CD4-positive, alpha-beta T cell treated with Interleukin-2 at 100 ng/mL for 4 hours (primary cell): ENCODE results near the gene TTLL11.

Experiments
- DNase-seq: peaks from one replicate; pipeline ENCODE4 v3.0.0-alpha.2; 2020; ENCODE audit warnings: low spot score

The TTLL11 gene, protein sequence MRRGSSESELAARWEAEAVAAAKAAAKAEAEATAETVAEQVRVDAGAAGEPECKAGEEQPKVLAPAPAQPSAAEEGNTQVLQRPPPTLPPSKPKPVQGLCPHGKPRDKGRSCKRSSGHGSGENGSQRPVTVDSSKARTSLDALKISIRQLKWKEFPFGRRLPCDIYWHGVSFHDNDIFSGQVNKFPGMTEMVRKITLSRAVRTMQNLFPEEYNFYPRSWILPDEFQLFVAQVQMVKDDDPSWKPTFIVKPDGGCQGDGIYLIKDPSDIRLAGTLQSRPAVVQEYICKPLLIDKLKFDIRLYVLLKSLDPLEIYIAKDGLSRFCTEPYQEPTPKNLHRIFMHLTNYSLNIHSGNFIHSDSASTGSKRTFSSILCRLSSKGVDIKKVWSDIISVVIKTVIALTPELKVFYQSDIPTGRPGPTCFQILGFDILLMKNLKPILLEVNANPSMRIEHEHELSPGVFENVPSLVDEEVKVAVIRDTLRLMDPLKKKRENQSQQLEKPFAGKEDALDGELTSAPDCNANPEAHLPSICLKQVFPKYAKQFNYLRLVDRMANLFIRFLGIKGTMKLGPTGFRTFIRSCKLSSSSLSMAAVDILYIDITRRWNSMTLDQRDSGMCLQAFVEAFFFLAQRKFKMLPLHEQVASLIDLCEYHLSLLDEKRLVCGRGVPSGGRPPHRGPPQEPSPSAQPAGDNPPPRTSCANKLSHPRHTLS

GRCh38 chr9:122092611-122093506 is at the start of gene TTLL11:
Gene TTLL11 (minus strand): TSS chr9:122093308. CDS start chr9:122093148, 160 bp downstream.
- peak; percentile 96 for DNase-seq

DNA sequence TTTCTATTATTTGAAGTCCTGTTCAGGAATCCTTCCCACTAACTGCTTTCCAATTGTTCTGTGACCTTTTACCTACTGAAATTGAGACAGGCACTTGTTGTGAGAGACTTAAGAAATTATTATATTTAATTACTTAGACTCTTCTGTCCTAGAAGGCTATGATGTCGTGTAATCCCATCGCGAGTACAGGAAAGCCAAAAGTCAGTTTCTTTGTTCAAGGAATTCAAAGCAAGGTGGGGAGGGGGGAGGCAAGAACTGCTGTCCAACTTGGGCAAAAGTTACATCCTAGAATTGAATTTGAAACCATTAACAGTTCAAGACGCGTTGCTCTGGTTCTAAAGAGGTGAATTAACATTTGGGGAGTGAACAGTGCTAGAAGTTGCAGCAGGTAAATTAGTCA is 48.6 kb upstream of the TTLL11 start:
- no peak for DNase-seq

- DNase-seq: no peak
These were observed 47.5 kb upstream of the TTLL11 start for GRCh38 chr9:122140368-122141193.

DNA sequence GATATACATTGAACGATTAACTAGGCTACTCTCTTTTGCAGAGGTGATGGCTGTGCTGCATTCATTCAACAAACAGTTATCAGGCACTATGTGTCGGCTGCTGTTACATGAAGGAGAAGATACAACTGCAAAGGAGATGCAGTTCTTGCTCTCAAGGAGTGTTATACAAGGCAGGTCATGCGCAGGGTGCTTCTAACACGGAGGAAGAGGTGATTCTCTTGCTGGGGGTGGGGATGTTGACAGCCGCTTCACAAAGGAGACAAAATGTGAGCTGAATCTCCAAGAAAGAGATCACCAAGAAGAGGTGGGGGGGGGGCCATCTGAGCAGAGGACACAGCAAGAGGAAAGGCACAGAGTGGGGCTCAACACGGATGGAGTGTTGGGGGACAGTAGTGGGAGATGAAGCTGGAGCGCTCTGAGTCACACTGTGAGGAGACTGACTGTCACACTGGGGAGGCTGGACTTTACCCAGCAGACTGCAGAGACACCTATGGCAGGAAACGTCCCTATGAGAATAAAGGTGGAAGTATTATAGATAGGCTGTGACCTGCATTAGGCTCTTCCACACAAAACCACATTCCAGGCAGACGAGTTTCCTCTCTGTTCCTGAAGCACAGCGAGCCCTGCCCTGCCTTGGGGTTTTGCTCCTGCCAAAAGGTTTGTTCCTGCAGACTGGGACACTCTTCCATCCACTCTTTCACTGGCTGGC is 45.6 kb upstream of the TTLL11 start:
- no peak for DNase-seq

DNA sequence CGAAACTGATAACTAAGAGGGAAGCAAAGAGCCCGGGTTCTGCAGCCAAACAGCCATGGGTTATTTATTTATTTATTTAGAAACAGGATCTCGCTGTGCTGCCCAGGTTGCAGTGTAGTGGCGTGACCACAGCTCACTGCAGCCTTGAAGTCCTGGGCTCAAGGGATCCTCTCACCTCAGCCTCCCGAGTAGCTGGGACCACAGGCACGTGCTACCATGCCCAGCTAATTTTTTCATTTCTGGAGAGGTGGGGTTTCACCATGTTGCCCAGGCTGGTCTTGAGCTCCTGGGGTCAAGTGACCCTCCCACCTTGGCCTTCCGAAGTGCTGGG is 42.4 kb upstream of the TTLL11 start:
- no peak for DNase-seq

- no peak for DNase-seq
These were observed 41.9 kb upstream of the TTLL11 start for GRCh38 chr9:122134822-122135528.

- DNase-seq: no peak
These were observed 41.0 kb upstream of the TTLL11 start for GRCh38 chr9:122133984-122134535.

DNA sequence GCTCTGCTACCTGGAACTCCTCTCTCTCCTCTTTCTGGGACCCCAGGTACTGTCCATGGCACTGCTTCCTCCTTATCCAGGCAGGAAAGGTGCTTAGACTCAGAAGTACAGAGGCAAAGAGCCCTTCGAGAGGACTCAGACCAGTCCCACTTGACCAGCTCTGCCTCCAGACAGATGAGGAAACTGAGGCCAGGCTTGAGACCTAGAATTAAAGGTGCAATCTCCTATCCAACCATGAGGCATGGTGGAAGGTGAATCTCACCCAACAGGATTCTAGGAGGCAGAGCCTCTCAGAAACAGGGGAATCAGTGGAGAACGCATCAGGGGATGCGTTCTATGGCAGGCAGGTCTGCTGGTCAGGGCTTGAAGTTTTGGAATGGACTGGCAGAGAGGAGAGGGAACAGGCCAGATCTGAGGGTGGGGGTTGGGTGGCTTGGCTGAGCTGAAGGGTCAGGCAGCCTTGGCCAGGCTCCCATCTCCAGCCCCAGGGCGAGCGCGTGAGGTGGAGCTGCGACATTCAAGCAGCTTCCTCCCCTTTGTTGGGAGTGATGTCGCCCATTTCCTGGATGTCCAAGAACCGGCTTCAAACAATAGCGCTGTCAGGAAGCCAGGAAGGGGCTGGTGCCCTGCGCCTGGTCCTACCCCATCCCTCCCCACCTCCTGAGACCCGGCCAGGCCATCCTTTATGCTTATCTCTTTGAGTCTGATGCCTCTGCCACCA is 40.3 kb upstream of the TTLL11 start:
- no peak for DNase-seq

GRCh38 chr9:122132539-122132938 is 39.4 kb upstream of the TTLL11 start:
- DNase-seq: no peak

DNA sequence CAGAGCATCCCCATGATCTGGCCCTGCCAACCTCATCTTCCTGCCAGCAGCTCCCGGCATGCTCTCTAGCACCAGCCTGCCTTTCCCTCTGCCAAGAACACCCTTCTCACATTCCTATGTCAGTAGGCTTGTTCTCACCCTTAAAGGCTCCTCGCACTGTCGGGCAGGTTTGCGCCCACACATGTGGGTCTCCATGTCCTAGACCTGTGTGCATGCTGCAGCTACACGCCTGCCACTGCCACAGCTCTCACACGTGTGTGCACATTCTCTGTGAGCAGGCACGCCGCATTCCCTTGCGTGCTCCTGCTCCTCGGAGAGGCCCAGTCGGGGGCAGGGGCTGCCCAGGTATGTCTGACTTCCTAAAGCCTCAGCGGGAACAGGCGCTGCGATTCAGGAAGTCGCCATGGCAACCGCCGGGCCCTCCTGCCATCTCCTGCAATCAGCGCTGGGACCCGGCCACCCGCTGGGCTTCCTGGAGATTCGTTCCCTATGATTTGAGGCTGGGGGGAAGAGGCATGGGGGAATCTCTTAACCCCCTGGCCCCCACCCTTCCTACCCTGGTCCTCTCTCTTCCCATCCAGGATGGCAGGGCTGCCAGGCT is 38.4 kb upstream of the TTLL11 start:
- no peak for DNase-seq

GRCh38 chr9:122130837-122131236 is 37.7 kb upstream of the TTLL11 start:
- DNase-seq: no peak

GRCh38 chr9:122129969-122130368 is 36.9 kb upstream of the TTLL11 start:
- no peak for DNase-seq

DNA sequence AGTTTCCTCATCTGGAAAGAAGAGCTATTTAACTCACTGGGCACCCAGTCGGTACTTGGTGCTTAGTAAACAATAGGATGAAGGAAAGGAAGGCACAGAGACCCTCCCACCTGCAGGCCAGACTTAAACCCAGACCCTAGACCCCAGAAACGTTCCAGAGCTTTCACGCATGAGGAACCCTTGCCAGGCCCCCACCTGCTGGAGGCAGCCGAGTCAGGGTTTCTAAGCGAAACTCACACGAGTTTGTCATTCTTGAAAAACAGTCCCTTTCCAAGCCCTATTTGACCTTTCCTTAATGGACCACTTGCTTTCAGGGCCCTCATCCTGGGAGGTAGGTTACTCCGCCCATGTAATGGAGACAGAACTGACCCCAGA is 35.8 kb upstream of the TTLL11 start:
- no peak for DNase-seq

DNA sequence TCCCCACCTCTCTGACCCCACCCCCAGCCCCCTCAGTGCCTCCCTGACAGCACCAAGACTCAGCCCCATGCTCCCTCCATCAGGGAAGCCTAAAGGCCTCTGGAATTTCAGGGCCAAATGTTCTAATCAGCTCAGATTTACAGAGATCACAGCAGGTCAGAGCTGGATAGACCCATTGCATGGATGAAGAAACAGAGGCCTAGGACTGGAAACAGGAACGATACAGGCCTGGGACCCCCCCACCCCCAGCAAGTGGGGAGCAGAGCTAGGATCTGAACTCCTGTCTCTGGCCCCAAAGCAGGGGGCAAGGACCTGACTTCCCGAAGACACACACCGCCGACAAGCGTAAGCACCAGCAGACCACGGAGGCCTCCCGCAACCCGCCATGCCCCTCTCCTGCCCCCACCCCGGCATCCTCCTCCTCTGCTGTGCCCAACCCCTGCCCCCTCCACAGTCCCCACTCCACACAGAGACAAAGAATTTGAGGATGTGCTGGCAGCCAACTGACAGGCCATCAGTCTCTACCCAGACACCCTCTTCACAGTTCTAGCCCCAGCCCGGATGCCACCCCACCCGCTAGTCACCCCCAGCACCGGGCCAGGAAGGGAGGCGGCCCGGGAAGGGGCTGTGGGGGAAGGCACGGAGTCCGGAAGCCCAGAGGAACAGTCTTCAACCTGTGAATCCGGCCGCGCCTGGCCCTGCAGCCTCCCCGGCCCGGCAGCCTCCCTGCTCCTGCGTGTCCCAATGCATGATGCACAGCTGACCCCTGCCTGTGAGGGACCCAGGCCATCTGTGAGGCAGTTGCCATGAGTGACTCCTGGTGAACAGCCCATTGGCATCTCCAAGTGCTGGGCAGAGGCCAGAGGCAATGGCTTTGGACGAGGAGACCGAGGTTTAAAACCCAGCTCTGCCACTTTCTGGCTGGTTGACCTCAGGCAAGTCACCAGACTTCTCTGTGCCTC is 35.2 kb upstream of the TTLL11 start:
- no peak for DNase-seq

DNA sequence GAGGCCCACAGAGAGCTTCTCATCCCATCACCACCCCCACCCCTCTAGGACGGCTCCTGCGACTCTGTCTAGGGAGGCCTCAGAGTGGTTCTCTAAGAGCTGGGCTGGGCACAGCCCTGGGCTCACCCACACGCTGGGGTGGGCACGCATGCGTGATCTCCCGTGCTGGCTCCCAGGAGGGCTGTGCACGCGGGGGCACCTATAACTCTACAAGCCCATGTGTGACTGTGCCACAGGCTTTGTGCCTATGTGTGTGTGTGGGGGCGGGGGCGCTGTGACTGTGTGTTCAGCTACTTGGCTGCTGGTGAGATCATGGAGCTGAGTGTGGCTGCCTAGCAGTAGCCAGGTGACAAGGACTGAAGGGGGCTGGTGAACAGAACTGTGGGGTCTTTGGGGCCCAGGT is 34.3 kb upstream of the TTLL11 start:
- no peak for DNase-seq

DNA sequence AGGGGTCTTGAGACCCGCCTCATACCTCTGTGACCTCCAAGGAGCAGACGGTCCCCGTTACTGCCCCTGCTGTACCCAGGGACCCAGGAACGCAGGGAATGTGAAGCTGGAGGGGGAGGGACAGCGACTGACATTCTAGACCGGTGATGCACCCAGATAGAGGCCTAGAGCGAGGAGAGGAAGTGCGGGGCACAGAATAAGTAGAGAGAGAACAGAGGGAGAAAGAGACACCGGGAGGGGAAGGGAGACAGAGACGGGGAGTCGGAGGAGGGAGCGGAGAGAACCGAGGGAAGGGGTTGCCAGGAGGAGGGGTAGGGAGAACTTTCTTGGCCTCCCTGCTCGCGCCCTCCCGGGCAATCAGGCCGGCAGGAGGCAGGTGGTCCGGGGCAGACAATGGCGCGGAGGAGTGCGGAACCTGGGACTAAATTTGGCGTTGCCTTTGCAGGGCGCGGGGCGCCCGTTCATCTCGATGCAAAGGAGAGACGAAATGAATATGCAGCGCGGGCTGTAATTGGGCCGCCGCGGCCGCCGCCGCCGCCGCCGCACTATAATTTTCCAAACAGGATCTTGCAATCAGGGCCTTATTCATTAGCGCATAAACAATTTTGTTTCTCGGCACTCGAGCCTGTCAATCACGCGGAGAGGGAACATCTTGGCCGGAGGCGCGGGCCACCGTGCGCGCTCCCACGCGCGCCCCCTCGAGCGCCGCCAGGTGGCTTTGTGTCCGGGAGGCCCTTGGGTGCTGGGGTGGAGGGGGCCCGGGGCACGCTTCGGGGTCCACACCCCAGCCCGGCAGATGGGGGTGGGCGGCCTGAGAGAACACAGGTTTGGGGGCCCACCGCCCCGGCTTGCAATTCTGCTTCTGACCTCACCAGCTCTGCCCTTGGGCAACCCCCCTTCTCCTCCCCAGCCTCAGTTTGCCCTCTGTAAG is 33.5 kb upstream of the TTLL11 start:
- DNase-seq: no peak
